ENCODE measurements around the gene SCYGR7.
"Not testable (repeated sequence)": the region's sequence is repeated elsewhere in the genome, so short reads cannot be mapped to it uniquely, and the experiment has no call there.

The SCYGR7 gene, protein sequence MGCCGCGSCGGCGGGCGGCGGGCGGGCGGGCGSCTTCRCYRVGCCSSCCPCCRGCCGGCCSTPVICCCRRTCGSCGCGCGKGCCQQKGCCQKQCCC

DNA sequence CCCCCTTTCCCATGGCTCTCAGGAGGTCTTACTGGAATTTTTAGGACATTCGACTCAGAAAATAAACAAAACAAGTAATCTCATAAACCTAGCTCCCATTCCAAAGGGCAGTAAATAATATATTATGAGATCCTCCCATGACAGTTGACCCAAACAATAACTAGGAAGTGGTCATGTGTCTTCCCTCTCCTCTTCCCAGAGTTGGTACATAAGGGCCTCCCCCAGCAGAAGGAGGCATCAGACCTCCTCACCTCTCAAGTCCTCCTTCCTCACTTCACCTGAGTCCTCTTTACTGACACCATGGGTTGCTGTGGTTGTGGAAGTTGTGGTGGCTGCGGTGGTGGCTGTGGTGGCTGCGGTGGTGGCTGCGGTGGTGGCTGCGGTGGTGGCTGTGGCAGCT is at the start of gene SCYGR7:
SCYGR7 (plus strand) TSS at position 301 of the 400 bp plus-strand sequence; CDS start at position 301, 0 bp downstream.
- no peak for DNase-seq

DNA sequence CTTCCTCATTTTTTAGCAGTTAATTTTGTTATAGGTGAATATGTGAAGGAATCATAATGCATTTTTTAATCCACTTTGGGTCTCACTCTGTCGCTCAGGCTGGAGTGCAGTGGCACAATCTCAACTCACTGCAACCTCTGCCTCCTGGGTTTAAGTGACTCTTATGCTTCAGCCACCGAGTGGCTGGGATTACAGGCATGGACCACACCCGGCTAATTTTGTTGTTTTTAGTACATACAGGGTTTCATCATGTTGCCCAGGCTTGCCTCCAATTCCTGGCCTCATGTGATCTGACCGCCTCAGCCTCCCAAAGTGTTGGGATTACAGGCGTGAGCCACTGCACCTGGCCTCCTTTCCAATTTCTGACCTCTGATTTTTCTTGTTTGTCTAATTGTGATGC is 43.9 kb upstream of the SCYGR7 start:
- DNase-seq = no peak

DNA sequence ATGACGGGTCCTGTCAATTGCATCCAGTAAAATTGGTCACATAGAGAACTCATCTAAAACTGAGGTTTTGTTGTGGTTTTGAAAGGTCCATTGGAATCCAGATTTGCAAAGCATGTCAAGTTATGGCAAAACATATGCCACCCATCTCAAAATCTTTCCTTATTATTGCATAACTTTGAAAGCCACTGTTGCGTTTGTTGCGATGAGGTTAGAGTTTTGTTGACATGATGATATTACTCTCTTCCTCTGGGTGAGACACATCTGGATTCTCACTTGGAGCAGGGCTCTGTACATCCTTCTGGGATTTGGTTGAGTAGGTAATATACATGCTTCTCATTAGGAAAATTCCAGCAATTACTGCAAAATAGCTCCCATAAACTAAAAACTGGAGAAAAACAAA is 40.9 kb upstream of the SCYGR7 start:
- no peak for DNase-seq

DNA sequence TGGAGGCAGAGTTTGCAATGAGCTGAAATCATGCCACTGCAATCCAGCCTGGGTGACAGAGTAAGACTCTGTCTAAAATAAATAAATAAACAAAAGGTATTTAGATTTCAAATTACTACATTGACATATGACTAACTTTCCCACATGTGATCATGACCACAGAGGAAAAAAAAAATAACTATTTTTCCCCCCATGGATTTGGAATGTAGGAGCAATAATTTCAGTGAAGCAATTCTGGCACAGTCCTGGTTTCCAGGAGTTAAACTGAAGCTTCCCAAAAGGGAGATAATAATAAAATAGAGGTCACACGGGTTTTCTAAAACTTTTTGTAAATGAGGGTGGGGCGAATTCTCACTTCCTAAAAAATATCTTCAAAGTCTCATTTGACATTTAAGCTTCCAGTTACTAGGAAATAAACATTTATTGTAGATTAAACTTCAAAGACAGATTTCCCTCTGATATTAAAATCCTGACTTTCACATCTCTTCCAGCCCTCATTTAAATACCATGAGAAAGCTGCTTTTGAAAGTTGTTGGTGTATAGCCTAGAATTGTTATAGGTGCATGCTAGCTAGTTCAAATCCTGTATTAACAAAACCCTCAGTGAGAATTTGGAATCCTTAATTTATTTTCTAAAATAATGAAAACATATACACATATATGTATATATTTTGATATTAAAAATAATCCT is 31.0 kb upstream of the SCYGR7 start:
- DNase-seq = no peak

DNA sequence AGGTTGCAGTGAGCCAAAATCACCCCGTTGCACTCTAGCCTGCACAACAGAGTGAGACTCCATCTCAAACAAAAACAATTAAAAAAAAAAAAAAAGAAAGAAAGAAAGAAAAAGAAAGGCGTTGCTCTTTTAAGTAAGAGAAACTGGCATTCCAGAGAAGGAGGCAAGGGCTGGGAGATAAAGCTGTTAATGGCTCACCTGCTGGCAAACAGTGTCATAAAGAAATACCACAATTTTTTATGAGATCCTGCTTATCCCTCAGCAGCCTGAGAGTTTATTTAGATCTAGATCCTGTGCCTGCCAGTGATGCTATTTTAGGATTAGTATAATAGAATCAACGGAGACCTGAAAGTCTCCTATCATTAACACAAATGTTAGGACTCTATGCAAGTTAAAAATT is 26.6 kb upstream of the SCYGR7 start:
- no peak for DNase-seq

DNA sequence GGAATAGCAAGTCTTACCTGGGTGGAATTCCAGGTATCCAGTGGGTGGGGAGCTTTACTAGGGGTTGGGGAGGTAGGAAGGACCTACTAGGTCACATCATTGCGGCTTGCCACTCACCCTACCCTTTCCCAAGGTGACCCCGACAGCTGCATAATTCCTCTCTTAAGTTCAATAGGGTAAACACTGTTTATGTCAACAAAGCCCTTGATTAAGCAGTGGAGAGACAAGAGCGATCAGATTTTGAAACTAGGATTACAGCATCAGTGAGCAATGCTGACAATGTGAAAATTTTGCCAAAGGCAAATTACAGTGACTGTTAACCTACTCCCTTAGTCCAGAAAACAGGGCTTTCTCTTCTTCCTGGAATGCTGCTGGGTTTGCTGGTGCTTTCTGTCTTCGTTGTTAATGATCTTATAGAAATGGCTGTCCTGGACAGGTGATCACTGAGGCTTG is 24.8 kb upstream of the SCYGR7 start:
- no peak for DNase-seq

DNA sequence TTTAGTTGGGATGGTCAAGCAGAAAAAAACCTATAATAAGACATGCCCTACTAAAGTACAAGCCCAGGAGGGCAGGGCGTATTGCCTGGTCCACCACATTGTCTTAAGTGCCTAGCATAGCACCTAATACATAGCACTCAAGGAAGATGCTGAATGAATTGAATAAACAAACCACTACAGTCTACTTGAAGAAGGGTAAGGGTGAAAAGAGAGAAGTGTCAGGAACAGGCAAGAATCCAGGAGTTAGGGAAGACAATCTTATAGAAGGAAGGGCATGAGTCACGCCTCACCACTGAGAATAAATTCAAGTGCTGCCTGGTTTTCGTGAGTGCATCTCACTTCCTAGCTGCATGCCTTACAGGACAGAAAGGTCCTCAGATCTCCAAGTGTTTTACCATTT is 24.2 kb upstream of the SCYGR7 start:
- no peak for DNase-seq

DNA sequence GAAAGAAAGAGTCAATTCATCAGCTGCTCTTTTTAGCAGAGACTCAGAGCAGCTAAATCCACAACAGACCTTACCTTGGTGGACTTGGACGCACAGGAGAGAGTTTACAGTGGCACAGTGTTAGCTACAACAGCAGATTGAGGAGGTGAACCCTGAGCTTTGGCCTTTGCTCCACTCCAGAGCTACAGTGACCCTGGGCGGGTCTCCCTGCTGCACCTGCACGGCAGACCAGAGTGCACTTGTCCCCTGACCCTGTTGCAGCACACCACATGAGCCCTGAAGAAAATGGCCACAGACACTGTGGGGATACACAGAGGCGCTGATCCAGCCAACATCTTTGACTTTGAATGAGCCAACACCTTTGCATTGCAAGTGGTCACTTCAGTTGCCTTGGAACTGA is 21.3 kb upstream of the SCYGR7 start:
- DNase-seq = no peak

DNA sequence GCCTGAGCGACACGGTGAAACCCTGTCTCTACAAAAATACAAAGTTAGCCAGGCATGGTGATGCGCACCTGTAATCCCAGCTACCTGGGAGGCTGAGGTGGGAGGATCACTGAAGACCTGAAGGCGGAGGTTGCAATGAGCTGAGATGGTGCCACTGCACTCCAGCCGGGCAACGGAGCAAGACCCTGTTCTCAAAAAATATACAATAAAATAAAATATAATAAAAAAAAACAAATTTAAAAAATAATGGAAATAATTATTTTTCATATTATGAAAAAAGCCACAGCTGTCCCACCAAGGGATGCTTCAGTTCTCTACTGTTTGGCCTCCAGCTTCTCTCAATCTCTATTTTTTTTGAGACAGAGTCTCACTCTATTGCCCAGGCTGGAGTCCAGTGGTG is 20.7 kb upstream of the SCYGR7 start:
- DNase-seq = no peak

DNA sequence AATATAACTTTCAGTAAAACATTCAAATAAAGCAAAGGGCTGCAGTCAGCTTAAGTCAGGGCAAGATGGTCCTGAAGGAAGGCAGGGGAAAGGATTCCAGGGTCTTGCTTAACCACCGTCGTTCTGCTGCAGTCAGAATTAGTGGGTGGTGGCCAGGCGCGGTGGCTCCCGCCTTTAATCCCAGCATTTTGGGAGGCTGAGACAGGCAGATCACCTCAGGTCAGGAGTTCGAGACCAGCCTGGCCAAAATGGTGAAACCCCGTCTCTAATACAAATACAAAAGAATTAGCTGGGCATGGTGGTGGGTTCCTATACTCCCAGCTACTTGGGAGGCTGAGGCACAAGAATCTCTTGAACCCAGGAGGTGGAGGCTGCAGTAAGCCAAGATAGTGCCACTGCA is 17.1 kb upstream of the SCYGR7 start:
- DNase-seq = no peak

DNA sequence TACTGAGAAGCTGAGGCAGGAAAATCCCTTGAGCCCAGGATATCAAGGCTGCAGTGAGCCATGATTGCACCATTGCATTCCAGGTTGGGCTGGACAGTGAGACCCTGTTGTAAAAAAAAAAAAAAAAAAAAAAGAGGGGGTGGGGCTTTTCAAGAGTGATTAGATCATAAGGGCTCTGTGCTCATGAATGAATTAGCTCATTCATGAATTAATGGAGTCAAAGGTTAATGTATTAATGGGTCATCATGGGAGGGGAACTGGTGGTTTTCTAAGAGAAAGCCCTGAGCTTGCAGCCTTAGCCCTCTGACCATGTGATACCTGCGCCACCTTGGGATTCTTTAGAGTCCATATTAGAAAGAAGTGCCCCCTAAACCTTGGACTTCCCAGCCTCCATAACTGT is 14.8 kb upstream of the SCYGR7 start:
- no peak for DNase-seq

DNA sequence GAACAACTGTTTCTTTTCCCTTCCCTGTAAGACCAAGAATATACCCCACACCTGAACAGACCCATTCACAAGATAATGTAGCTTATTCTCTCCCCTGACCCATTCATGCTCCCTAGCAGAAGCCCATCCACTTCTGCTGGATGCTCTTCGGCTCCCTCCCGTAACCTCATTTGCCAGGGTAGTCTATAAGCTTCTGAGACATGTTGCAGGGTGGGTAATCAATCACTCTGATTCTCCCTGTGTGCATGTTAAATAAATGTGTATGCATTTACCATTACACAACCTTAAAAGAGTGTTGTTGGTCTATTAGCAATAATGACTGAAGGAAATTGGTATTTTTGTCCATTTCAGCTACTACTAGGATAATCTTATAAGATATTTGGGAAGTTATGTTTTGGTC is 11.6 kb upstream of the SCYGR7 start:
- no peak for DNase-seq

DNA sequence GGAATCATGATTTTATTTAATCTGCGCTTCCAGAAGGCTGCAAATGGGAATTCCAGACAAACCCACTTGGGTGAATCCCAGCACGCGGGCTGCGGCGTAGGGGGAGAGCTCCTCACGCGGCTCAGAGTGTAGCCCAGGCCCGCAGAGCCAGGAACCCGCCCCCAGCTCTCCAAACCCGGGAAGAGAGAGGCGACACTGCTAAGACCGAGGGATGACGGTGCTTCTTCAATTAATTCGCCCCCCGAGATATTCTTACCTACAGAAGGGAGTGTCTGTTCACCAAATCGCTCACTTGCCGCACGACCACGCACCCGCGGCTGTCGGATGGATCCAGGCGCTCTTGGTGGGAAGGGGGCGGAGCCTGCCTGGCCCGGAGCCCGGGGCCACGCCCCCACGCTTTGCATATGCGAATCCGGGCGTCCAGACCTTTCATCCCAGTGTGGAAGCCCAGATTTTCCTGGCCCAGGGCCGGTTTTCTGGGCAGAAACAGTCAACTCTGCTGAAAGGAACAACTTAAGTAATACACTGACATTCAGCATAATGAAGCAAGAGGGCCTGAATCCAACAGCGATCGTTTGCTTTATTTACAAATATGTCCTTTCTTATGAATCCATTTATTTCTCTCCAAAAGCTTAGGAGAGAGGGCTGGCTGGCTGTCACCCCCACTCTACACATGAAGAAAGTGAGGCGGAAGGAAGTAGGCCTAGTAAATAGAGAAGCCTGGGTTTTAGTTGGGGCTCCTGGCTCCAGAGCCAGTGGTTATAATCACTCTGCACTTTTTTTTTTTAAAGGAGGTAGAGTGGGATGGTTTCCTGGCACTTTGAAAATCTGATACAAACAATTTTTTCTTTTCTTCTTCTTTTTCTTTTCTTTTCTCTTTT is 10.2 kb upstream of the SCYGR7 start, which contains the start of gene SLC19A3:
SLC19A3 (minus strand) TSS at position 342 of the 881 bp plus-strand sequence. CDS start 15,710 bp downstream, outside the sequence.
- DNase-seq = no peak

DNA sequence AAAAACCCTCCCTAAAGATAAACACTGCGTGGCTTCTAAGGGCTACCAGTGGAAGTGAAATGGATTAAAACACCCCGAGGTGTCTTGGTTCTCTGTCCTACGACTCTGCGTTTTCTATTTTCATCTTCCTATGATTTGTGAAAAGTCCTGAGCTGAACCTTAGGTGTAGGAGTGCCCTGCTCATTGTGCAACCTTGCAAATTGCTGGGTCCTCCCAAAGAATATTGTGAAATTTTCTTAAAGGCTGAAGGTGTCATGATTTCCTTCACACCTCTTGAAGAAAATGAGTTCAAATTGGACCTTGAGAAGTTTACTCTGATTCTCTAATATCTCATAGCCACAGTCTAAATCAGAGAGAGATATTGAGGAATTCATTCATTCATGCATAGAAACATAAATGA is 8.5 kb upstream of the SCYGR7 start:
- no peak for DNase-seq

DNA sequence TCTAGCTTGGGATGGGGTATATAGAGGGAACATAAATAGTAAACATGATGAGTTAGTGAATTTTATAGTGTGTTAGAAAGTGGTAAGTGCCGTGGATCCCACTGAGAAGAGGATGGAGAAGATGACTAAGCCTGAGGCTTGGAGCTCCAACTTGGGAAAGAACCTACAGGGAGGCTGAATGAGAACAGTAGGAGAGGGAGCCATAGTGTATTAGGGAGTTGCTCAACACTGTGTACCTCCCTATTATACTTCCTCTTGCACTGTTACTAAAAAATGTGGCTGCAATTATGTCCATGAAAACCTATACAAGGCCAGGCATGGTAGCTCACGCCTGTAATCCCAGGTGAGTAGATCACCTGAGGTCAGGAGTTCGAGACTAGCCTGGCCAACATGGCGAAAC is 7.5 kb upstream of the SCYGR7 start:
- no peak for DNase-seq

DNA sequence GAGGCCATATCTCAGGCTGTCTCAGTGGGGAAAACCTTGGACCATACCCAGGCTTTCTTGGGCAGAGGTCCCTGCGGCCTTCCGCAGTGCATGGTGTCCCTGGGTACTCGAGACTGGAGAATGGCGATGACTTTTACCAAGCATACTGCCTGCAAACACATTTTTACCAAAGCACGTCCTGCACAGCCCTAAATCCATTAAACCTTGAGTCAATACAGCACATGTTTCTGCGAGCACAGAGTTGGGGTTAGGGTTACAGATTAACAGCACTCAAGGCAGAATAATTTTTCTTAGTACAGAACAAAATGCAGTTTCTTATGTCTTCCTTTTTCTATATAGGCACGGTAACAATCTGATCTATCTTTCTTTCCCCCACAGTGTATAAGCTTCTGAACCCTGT is 5.3 kb upstream of the SCYGR7 start:
- DNase-seq = not testable (repeated sequence)

DNA sequence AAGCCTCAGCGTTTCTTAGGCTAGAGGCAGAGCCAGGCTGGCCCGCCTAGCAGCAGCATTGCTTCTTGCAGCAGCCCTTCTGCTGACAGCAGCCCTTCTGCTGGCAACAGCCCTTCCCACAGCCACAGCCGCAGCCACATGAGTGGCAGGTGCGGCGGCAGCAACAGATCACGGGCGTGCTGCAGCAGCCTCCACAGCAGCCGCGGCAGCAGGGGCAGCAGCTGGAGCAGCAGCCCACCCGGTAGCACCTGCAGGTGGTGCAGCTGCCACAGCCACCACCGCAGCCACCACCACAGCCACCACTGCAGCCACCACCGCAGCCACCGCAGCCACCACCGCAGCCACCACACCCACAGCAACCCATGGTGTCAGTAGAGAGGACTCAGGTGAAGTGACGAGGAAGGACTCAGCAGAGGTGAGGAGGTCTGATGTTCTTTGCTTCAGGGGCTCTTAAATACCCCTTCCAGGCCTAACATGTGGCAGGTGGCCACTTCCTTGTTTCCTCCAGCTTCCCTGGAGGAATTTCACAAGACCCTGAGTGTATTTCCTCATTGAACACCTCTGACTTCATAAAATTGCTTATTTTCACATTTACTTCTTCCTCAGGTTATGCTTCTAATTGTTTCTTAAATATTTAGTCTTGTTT is 3.6 kb upstream of the SCYGR7 start, which contains the start of gene SCYGR6:
SCYGR6 (minus strand) TSS at position 364 of the 646 bp plus-strand sequence; CDS start at position 364, 0 bp downstream.
- no peak for DNase-seq

DNA sequence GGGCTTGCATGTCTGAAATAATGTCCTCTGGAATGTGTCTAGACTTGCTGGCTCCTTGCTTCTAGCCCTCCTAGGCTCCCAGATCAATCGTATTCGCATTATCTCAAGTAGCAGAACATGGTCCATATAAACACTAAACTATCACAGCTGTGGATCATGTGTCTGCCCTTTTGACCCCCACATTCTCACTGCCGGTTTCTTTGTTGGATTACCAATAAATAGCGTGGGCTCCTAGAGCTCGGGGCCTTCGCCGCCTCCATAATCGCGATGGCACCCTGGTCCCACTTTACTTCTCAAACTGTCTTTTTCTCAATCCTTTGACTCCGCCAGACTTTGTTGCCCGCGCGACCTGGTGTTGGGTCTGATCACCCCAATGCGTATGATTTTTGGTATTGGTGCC is 11.2 kb downstream of the SCYGR7 start:
- no peak for DNase-seq

DNA sequence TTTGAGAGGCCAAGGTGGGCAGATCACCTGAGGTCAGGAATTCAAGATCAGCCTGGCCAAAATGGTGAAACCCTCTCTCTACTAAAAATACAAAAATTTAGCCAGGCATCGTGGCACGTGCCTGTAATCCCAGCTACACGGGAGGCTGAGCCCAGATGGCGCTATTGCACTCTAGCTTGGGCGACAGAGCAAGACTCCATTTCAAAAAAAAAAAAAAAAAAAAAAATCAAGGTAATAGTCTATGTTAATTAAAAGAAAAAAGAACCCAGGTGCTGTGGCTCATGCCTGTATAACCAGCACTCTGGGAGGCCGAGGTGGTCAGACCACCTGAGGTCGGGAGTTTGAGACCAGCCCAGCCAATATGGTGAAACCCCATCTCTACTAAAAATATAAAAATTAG is 12.6 kb downstream of the SCYGR7 start:
- DNase-seq = not testable (repeated sequence)

DNA sequence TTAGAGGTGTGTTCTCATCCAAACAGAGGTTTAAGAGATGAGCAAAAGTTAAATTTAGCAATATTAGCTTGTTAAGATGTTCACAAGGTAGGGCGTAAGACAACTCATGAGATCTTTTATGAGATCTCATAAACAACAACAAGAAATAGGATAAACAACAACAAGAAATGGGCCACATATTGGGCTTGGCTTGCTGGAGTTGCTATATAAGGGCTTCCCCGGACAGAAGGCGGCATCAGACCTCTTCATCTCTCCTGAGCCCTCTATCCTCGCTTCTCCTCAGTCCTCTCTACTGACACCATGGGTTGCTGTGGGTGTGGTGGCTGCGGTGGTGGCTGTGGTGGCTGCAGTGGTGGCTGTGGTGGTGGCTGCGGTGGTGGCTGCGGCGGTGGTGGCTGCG is 17.5 kb downstream of the SCYGR7 start, which contains the start of gene SCYGR8:
SCYGR8 (plus strand) TSS at position 301 of the 400 bp plus-strand sequence; CDS start at position 301, 0 bp downstream.
- no peak for DNase-seq

DNA sequence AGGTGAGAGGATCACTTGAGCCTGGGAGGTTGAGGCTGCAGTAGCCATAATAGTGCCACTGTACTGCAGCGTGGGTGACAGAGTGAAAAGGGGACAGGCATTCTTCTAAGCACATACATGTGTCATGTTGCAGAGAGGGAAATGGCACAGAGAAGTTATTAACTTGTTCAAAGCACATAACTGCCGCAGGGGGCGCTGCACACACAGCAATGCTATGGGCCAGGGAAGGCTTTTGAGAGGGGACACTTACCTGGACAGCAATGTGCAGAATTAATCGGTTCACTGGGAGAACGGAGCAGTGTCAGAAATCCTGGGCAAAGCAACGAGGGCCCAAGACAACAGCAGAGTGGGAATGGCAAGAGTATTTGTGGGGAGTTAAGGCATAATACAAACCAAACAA is 19.9 kb downstream of the SCYGR7 start:
- DNase-seq = no peak

DNA sequence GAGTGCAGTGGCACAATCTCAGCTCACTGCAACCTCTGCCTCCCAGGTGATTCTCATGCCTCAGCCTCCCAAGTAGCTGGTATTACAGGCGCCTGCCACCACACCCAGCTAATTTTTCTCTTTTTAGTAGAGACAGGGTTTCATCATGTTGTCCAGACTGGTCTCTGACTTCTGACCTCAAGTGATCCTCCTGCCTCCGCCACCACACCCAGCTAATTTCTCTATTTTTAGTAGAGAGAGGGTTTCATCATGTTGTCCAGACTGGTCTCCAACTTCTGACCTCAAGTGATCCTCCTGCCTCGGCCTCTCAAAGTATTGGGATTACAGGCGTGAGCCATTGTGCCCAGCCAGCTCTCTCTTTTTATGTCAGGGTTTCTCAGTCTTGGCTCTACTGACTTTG is 28.1 kb downstream of the SCYGR7 start:
- not testable (repeated sequence) for DNase-seq
